Measurements from ENCODE around the gene PIK3IP1.

PIK3IP1 gene

DNA sequence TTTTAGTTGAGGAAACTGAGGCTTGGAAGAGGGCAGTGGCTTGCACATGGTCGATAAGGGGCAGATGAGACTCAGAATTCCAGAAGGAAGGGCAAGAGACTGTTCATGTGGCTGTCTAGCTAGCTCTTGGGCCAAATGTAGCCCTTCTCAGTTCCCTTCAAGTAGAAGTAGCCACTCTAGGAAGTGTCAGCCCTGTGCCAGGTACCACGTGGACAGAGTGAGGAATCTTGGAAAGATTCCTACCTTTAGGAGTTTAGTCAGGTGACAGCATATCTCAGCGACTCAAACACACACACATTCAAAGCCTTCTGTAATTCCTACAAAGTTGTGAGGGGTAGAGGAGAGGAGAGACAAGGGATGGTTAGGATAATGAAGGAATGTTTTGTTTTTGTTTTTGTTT is 18.3 kb downstream of the PIK3IP1 start:
- H3K4me3 ChIP-seq (replicated peaks; ENCODE audit: low read depth, low read length) = no peak overlapping the region
- TF ChIP-seq CTCF (IDR thresholded peaks at IDR 0.05; ENCODE audit: low read depth, low read length, missing control alignments) = no peak
- no peak for DNase-seq (ENCODE audit: extremely low read depth, low read depth)

GRCh38 chr22:31272522-31273446 is 19.5 kb downstream of the PIK3IP1 start:
- DNase-seq (ENCODE audit: extremely low read depth, low read depth) = peak; percentile 30
- peak; percentile 86 for TF ChIP-seq CTCF (IDR thresholded peaks at IDR 0.05; ENCODE audit: low read depth, low read length, missing control alignments)

GRCh38 chr22:31271485-31271884 is 20.8 kb downstream of the PIK3IP1 start:
- TF ChIP-seq CTCF (IDR thresholded peaks at IDR 0.05; ENCODE audit: low read depth, low read length, missing control alignments) = no peak
- no peak overlapping the region for H3K4me3 ChIP-seq (replicated peaks; ENCODE audit: low read depth, low read length)
- DNase-seq (ENCODE audit: extremely low read depth, low read depth) = no peak

More at GRCh38 chr22:31272522-31273446, 19.5 kb downstream of the PIK3IP1 start:
- H3K4me3 ChIP-seq (replicated peaks; ENCODE audit: low read depth, low read length) = no peak overlapping the region

GRCh38 chr22:31271026-31271425 is 21.3 kb downstream of the PIK3IP1 start:
- DNase-seq (ENCODE audit: extremely low read depth, low read depth) = no peak
- H3K4me3 ChIP-seq (replicated peaks; ENCODE audit: low read depth, low read length) = no peak overlapping the region
- TF ChIP-seq CTCF (IDR thresholded peaks at IDR 0.05; ENCODE audit: low read depth, low read length, missing control alignments) = no peak

GRCh38 chr22:31269892-31270579 is 22.3 kb downstream of the PIK3IP1 start:
- no peak for TF ChIP-seq CTCF (IDR thresholded peaks at IDR 0.05; ENCODE audit: low read depth, low read length, missing control alignments)
- H3K4me3 ChIP-seq (replicated peaks; ENCODE audit: low read depth, low read length) = no peak overlapping the region
- DNase-seq (ENCODE audit: extremely low read depth, low read depth) = no peak

DNA sequence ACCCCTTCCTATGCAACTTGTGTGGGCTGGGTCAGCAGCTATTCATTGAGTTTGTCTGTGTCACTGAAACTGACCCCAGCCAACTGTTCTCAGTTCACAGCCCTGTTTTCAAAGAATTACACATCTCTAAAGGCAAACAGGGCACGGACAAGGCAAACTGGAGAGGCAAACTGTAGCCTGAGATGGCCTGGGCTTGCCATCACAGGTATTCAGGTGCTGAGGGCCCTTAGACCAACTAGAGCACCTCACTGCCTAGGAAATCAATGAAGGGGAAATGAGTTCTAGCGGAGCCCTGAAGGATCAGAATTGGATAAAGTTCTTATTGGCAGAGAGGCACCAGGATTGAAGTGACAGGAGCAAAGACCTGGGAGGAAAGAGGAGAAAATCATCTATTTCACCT is 24.0 kb downstream of the PIK3IP1 start:
- no peak overlapping the region for H3K4me3 ChIP-seq (replicated peaks; ENCODE audit: low read depth, low read length)
- no peak for DNase-seq (ENCODE audit: extremely low read depth, low read depth)
- no peak for TF ChIP-seq CTCF (IDR thresholded peaks at IDR 0.05; ENCODE audit: low read depth, low read length, missing control alignments)

Measured in HFF-Myc (cell line).